Non-pigmented ciliary epithelial cell (primary cell): ENCODE measurements around the gene SLC2A4RG.

Source experiments
- DNase-seq: peaks from one replicate; pipeline ENCODE4 v3.0.0-alpha.2; 2010; ENCODE audit warnings: low read depth

The SLC2A4RG gene

GRCh38 chr20:63741354-63741675, 1.7 kb downstream of the SLC2A4RG start:
- DNase-seq = no peak

- DNase-seq = no peak
Observed at GRCh38 chr20:63741676-63742380, 2.3 kb downstream of the SLC2A4RG start.

- DNase-seq = no peak
Observed at GRCh38 chr20:63742381-63743024, 2.9 kb downstream of the SLC2A4RG start.

GRCh38 chr20:63743210-63743970, 3.8 kb downstream of the SLC2A4RG start:
- no peak for DNase-seq

- no peak for DNase-seq
Observed at GRCh38 chr20:63744158-63744557, 4.6 kb downstream of the SLC2A4RG start.

- DNase-seq = no peak
Observed at GRCh38 chr20:63744574-63745423, 5.2 kb downstream of the SLC2A4RG start.

GRCh38 chr20:63745424-63745805, 5.8 kb downstream of the SLC2A4RG start:
- no peak for DNase-seq

- DNase-seq = no peak
Observed at GRCh38 chr20:63745961-63746731, 6.6 kb downstream of the SLC2A4RG start.

- no peak for DNase-seq
Observed at GRCh38 chr20:63746751-63747315, 7.3 kb downstream of the SLC2A4RG start.

GRCh38 chr20:63747622-63748069, 8.1 kb downstream of the SLC2A4RG start:
- DNase-seq = no peak

- no peak for DNase-seq
Observed at GRCh38 chr20:63748070-63748933, 8.7 kb downstream of the SLC2A4RG start.

GRCh38 chr20:63748934-63749270, 9.3 kb downstream of the SLC2A4RG start:
- DNase-seq = no peak

- no peak for DNase-seq
Observed at GRCh38 chr20:63749597-63750508, 10.3 kb downstream of the SLC2A4RG start.

- DNase-seq = no peak
Observed at GRCh38 chr20:63750807-63751470, 11.4 kb downstream of the SLC2A4RG start.

GRCh38 chr20:63751471-63752271, 12.1 kb downstream of the SLC2A4RG start:
- no peak for DNase-seq

GRCh38 chr20:63752411-63753101, 13.0 kb downstream of the SLC2A4RG start:
- DNase-seq = no peak

- DNase-seq = no peak
Observed at GRCh38 chr20:63753381-63753780, 13.8 kb downstream of the SLC2A4RG start.
